Uterus (tissue), 2 donors: ENCODE results near the gene NDUFC1.
"Not testable (repeated sequence)": the region's sequence is repeated elsewhere in the genome, so short reads cannot be mapped to it uniquely, and the experiment has no call there.

Source experiments
- CTCF ChIP-seq, 4 experiments: fragments of 200-600 bp in 2 of 4; fragments of 450-650 bp in 2 of 4; sonication (generic) in 2 of 4; IDR thresholded peaks; one replicate each; pipeline ENCODE4 v1.5.1; 2016 to 2019; ENCODE audit warnings: antibody characterized with exemption in 4 of 4, mild to moderate bottlenecking in 2 of 4, moderate library complexity in 1 of 4
- POLR2A ChIP-seq, 2 donors: fragments of 450-650 bp; IDR thresholded peaks; one replicate each; pipeline ENCODE4 v1.6.1; 2016; ENCODE audit warnings: antibody characterized with exemption in 2 of 2, mild to moderate bottlenecking in 1 of 2, moderate library complexity in 1 of 2

- TF ChIP-seq POLR2A, CTCF (IDR thresholded peaks at IDR 0.05): not testable (repeated sequence)
Measured at GRCh38 chr4:139313414-139313813, 11.1 kb upstream of the NDUFC1 start.
